GM18868 (cell line): ENCODE data around the gene MERTK.
"Not testable (repeated sequence)": the region's sequence is repeated elsewhere in the genome, so short reads cannot be mapped to it uniquely, and the experiment has no call there.

ENCODE experiments used
- ATAC-seq: cut with Tn5 transposase; IDR thresholded peaks from one replicate; pipeline ENCODE4 v1.9.1; 2021; ENCODE audit warnings: mild to moderate bottlenecking, moderate library complexity; ENCODE audit not compliant: unreplicated experiment

MERTK gene

GRCh38 chr2:111897924-111898702 is at the start of gene MERTK:
TSS of gene MERTK (plus strand) at chr2:111898607. CDS start at chr2:111898736, 129 bp downstream.
- peak; percentile 54 for ATAC-seq

- not testable (repeated sequence) for ATAC-seq
Measured at GRCh38 chr2:111850646-111851045, 47.8 kb upstream of the MERTK start.

- not testable (repeated sequence) for ATAC-seq
Measured at GRCh38 chr2:111852544-111852943, 45.9 kb upstream of the MERTK start.

- ATAC-seq = peak; percentile 63
Measured at GRCh38 chr2:111860005-111860404, 38.4 kb upstream of the MERTK start.

GRCh38 chr2:111865124-111865523 is 33.3 kb upstream of the MERTK start:
- ATAC-seq = not testable (repeated sequence)

- not testable (repeated sequence) for ATAC-seq
Measured at GRCh38 chr2:111872806-111873205, 25.6 kb upstream of the MERTK start.

GRCh38 chr2:111883661-111884591 is 14.5 kb upstream of the MERTK start, which contains the start of gene ANAPC1:
TSS of gene ANAPC1 (minus strand) at chr2:111884193. CDS start at chr2:111880825, 3,368 bp downstream.
- peak; percentile 82 for ATAC-seq

- no peak for ATAC-seq
Measured at GRCh38 chr2:111884592-111884964, 13.8 kb upstream of the MERTK start.

GRCh38 chr2:111896024-111896423 is 2.4 kb upstream of the MERTK start:
- no peak for ATAC-seq

- ATAC-seq = no peak
Measured at GRCh38 chr2:111896576-111896975, 1.8 kb upstream of the MERTK start.

- ATAC-seq = peak; percentile 33
Measured at GRCh38 chr2:111897630-111897923, 830 bp upstream of the MERTK start.

- ATAC-seq = peak; percentile 23
Measured at GRCh38 chr2:111898703-111899514, 502 bp downstream of the MERTK start.

GRCh38 chr2:111900859-111901258 is 2.5 kb downstream of the MERTK start:
- ATAC-seq = no peak

GRCh38 chr2:111903516-111903915 is 5.1 kb downstream of the MERTK start:
- ATAC-seq = no peak

GRCh38 chr2:111903930-111904439 is 5.6 kb downstream of the MERTK start:
- no peak for ATAC-seq

GRCh38 chr2:111904726-111905474 is 6.5 kb downstream of the MERTK start:
- ATAC-seq = no peak

- ATAC-seq = not testable (repeated sequence)
Measured at GRCh38 chr2:111905475-111905869, 7.1 kb downstream of the MERTK start.

- peak; percentile 52 for ATAC-seq
Measured at GRCh38 chr2:111905990-111906735, 7.8 kb downstream of the MERTK start.

- no peak for ATAC-seq
Measured at GRCh38 chr2:111908578-111908977, 10.2 kb downstream of the MERTK start.
